GM12891 (cell line): Measurements from ENCODE around the gene BRD4.
A peak's percentile ranks its signal among the peaks of the same experiment; 100 is the strongest.

ENCODE experiments used
- DNase-seq: peaks from one replicate; pipeline ENCODE4 v3.0.0; 2011; ENCODE audit warnings: low spot score; ENCODE audit not compliant: insufficient read length
- FAIRE-seq: peaks from 2 replicates; lab custom pipeline; 2011; peaks lifted over from hg19 to GRCh38; lab: Jason Lieb, UNC
- PAX5 ChIP-seq: IDR thresholded peaks from 2 replicates; pipeline ENCODE4 v1.6.1; 2011; ENCODE audit warnings: low read length, moderate library complexity, mild to moderate bottlenecking; ENCODE audit not compliant: insufficient read depth, severe bottlenecking
- POLR2A ChIP-seq: IDR thresholded peaks from 2 replicates; pipeline ENCODE4 v1.6.1; 2011; ENCODE audit warnings: low read depth, low read length, control low read depth
- POLR2AphosphoS5 ChIP-seq: IDR thresholded peaks from 2 replicates; pipeline ENCODE4 v1.6.1; 2011; ENCODE audit warnings: low read depth, low read length, control low read depth
- POU2F2 ChIP-seq: IDR thresholded peaks from 2 replicates; pipeline ENCODE4 v1.6.1; 2011; ENCODE audit warnings: low read depth, mild to moderate bottlenecking, control low read depth, low read length, moderate library complexity
- SPI1 ChIP-seq: IDR thresholded peaks from 2 replicates; pipeline ENCODE4 v1.6.1; 2011; ENCODE audit warnings: low read depth, low read length, control low read depth
- TAF1 ChIP-seq: IDR thresholded peaks from 2 replicates; pipeline ENCODE4 v1.6.1; 2011; ENCODE audit warnings: low read depth, low read length, control low read depth

The BRD4 gene

GRCh38 chr19:15298847-15299567 is 33.3 kb downstream of the BRD4 start:
- TF ChIP-seq TAF1: no peak
- TF ChIP-seq PAX5: no peak
- TF ChIP-seq SPI1: no peak
- no peak for TF ChIP-seq POLR2AphosphoS5
- TF ChIP-seq POLR2A: no peak
- no peak for TF ChIP-seq POU2F2
- no peak for DNase-seq
- no peak for FAIRE-seq

- FAIRE-seq: no peak
- DNase-seq: no peak
- TF ChIP-seq POLR2AphosphoS5 (no peak), TAF1 (no peak), PAX5 (no peak), POLR2A (no peak), SPI1 (peak; percentile 34; the same call in 1 of the 2 replicates)
Observed at GRCh38 chr19:15297416-15298224, 34.7 kb downstream of the BRD4 start.

GRCh38 chr19:15296841-15297415 is 35.4 kb downstream of the BRD4 start:
- no peak for DNase-seq

GRCh38 chr19:15296353-15296752 is 36.0 kb downstream of the BRD4 start:
- DNase-seq (no peak), FAIRE-seq (no peak)
- TF ChIP-seq POLR2AphosphoS5 (no peak), POU2F2 (no peak), POLR2A (no peak), TAF1 (no peak), SPI1 (no peak), PAX5 (no peak)

More at GRCh38 chr19:15296841-15297415, 35.4 kb downstream of the BRD4 start:
- TF ChIP-seq POLR2A (no peak), POU2F2 (no peak)
- FAIRE-seq: no peak

- FAIRE-seq (no peak), DNase-seq (no peak)
- TF ChIP-seq PAX5 (no peak), POU2F2 (no peak), TAF1 (no peak), POLR2A (no peak), POLR2AphosphoS5 (no peak), SPI1 (no peak)
Observed at GRCh38 chr19:15294561-15294990, 37.8 kb downstream of the BRD4 start.

- TF ChIP-seq POLR2AphosphoS5 (no peak), TAF1 (no peak), SPI1 (no peak), POU2F2 (no peak), POLR2A (no peak), PAX5 (no peak)
- DNase-seq (no peak), FAIRE-seq (no peak)
Observed at GRCh38 chr19:15293781-15294491, 38.4 kb downstream of the BRD4 start.

GRCh38 chr19:15292847-15293582 is 39.3 kb downstream of the BRD4 start:
- TF ChIP-seq PAX5 (no peak), POLR2AphosphoS5 (peak; percentile 14; the same call in 1 of the 2 replicates)
- DNase-seq (no peak), FAIRE-seq (peak; percentile 60)

- no peak for FAIRE-seq
- DNase-seq: no peak
- no peak for TF ChIP-seq TAF1
- no peak for TF ChIP-seq POLR2A
- no peak for TF ChIP-seq PAX5
- TF ChIP-seq POLR2AphosphoS5: no peak
- TF ChIP-seq POU2F2: no peak
- no peak for TF ChIP-seq SPI1
Observed at GRCh38 chr19:15292140-15292539, 40.2 kb downstream of the BRD4 start.

GRCh38 chr19:15291548-15292021 is 40.8 kb downstream of the BRD4 start:
- no peak for TF ChIP-seq POLR2AphosphoS5
- no peak for TF ChIP-seq POLR2A
- no peak for TF ChIP-seq TAF1
- no peak for TF ChIP-seq PAX5
- TF ChIP-seq SPI1: no peak
- TF ChIP-seq POU2F2: no peak
- DNase-seq: no peak
- FAIRE-seq: no peak
